Pulmonary artery endothelial cell (primary cell): ENCODE data around the gene MAP1B. TPM values are rescaled to one million over a fixed set of nuclear protein-coding genes. Genes with fewer than 3 reads are reported as not detected.
"Not testable (repeated sequence)": the region's sequence is repeated elsewhere in the genome, so short reads cannot be mapped to it uniquely, and the experiment has no call there.

ENCODE experiments used
- DNase-seq: peaks from one replicate; pipeline ENCODE4 v3.0.0-alpha.2; 2011; ENCODE audit warnings: low read depth, low spot score
- total RNA-seq: library from RNA; depleted of rRNA; stranded (reverse); fragments of >200 nt; gene quantifications from 2 replicates; pipeline ENCODE4 v1.2.3, GENCODE V29; 2014

Gene MAP1B
- 109 and 155 TPM in 2 replicates for total RNA-seq

- DNase-seq, result no peak
Measured at GRCh38 chr5:72107131-72107900, at the start of gene MAP1B. TSS of gene MAP1B (plus strand) at chr5:72107475. CDS start at chr5:72107532, 57 bp downstream.

GRCh38 chr5:72057816-72058215 lies 49.5 kb upstream of the MAP1B start:
- DNase-seq, result no peak

GRCh38 chr5:72063219-72063819 lies 44.0 kb upstream of the MAP1B start:
- no peak for DNase-seq

GRCh38 chr5:72064801-72065570 lies 42.3 kb upstream of the MAP1B start:
- DNase-seq, result no peak

GRCh38 chr5:72065751-72066255 lies 41.5 kb upstream of the MAP1B start:
- no peak for DNase-seq

- DNase-seq, result no peak
Measured at GRCh38 chr5:72066705-72067107, 40.6 kb upstream of the MAP1B start.

GRCh38 chr5:72067682-72068470 lies 39.4 kb upstream of the MAP1B start:
- no peak for DNase-seq

- no peak for DNase-seq
Measured at GRCh38 chr5:72070529-72070928, 36.7 kb upstream of the MAP1B start.

GRCh38 chr5:72071906-72072305 lies 35.4 kb upstream of the MAP1B start:
- no peak for DNase-seq

- DNase-seq, result no peak
Measured at GRCh38 chr5:72074251-72074650, 33.0 kb upstream of the MAP1B start.

GRCh38 chr5:72075461-72075860 lies 31.8 kb upstream of the MAP1B start:
- DNase-seq, result no peak

- DNase-seq, result no peak
Measured at GRCh38 chr5:72076621-72077300, 30.5 kb upstream of the MAP1B start.

- DNase-seq, result no peak
Measured at GRCh38 chr5:72077390-72077789, 29.9 kb upstream of the MAP1B start.

GRCh38 chr5:72079288-72079687 lies 28.0 kb upstream of the MAP1B start:
- DNase-seq, result no peak

- DNase-seq, result no peak
Measured at GRCh38 chr5:72082048-72082447, 25.2 kb upstream of the MAP1B start.

- no peak for DNase-seq
Measured at GRCh38 chr5:72084876-72085275, 22.4 kb upstream of the MAP1B start.

GRCh38 chr5:72085319-72085718 lies 22.0 kb upstream of the MAP1B start:
- DNase-seq, result no peak

GRCh38 chr5:72089713-72090112 lies 17.6 kb upstream of the MAP1B start:
- DNase-seq, result not testable (repeated sequence)

GRCh38 chr5:72092074-72092473 lies 15.2 kb upstream of the MAP1B start:
- DNase-seq, result no peak

- no peak for DNase-seq
Measured at GRCh38 chr5:72093217-72093616, 14.1 kb upstream of the MAP1B start.

GRCh38 chr5:72093824-72094223 lies 13.5 kb upstream of the MAP1B start:
- DNase-seq, result no peak
